CD4-positive, alpha-beta T cell (primary cell): ENCODE data around the gene GPR137. TPM values are rescaled to one million over a fixed set of nuclear protein-coding genes. Genes with fewer than 3 reads are reported as not detected.

ENCODE experiments used
- ATAC-seq: fragments of 200-7000 bp; cut with Tn5 transposase; one replicate; pipeline ENCODE4 v1.10.0; 2022; ENCODE audit warnings: mild to moderate bottlenecking; ENCODE audit not compliant: poor library complexity
- CTCF ChIA-PET: fragments of 350-600 bp; sonication (Branson Sonifier 250); formaldehyde crosslinking; loops from one replicate; lab custom pipeline; 2021; ENCODE audit warnings: antibody characterized with exemption, inconsistent platforms; lab: Charles Lee
- POLR2A ChIA-PET: fragments of 350-600 bp; sonication (Branson Sonifier 250); formaldehyde crosslinking; loops from one replicate; lab custom pipeline; 2021; ENCODE audit warnings: antibody characterized with exemption, inconsistent platforms; lab: Charles Lee
- DNase-seq, 14 experiments: peaks; one replicate each; pipeline ENCODE4 v3.0.0-alpha.2; 2013 to 2020; ENCODE audit warnings: mixed read lengths in 2 of 14
- H3K27ac ChIP-seq, 2 donors: one replicate each; pipeline versions ENCODE4 v1.5.1 to v1.7.0; 2013; ENCODE audit warnings: low read length in 2 of 2, low read depth in 1 of 2, mild to moderate bottlenecking in 1 of 2
- H3K27me3 ChIP-seq, 2 experiments: 1 replicate in 1 of 2; 2 replicates in 1 of 2; pipeline versions ENCODE4 v1.6.1 to v1.7.0; 2013; ENCODE audit warnings: low read length in 2 of 2, control low read depth in 1 of 2, mild to moderate bottlenecking in 1 of 2, moderate library complexity in 1 of 2; ENCODE audit not compliant: insufficient read depth in 2 of 2, control insufficient read depth in 1 of 2
- H3K36me3 ChIP-seq: one replicate; pipeline ENCODE4 v1.6.1; 2013; ENCODE audit warnings: low read length, control low read depth; ENCODE audit not compliant: insufficient read depth
- H3K4me1 ChIP-seq: one replicate; pipeline ENCODE4 v1.6.1; 2013; ENCODE audit warnings: low read length, control low read depth; ENCODE audit not compliant: insufficient read depth
- H3K4me3 ChIP-seq: one replicate; pipeline ENCODE4 v1.5.1; 2013; ENCODE audit warnings: mild to moderate bottlenecking, low read length, moderate library complexity
- H3K9me3 ChIP-seq, 2 experiments: 1 replicate in 1 of 2; 2 replicates in 1 of 2; pipeline versions ENCODE4 v1.6.1 to v1.7.0; 2013; ENCODE audit warnings: low read length in 2 of 2, mild to moderate bottlenecking in 2 of 2, control low read depth in 1 of 2, moderate library complexity in 1 of 2; ENCODE audit not compliant: control insufficient read depth in 1 of 2, insufficient read depth in 1 of 2
- H3K27ac Mint-ChIP-seq: one replicate; pipeline ENCODE4 v1.8.0; 2020; ENCODE audit warnings: mixed read lengths
- H3K27me3 Mint-ChIP-seq: one replicate; pipeline ENCODE4 v1.8.0; 2021; ENCODE audit warnings: mixed read lengths
- H3K36me3 Mint-ChIP-seq: one replicate; pipeline ENCODE4 v1.8.0; 2021; ENCODE audit warnings: low read depth, mixed read lengths
- H3K4me1 Mint-ChIP-seq: one replicate; pipeline ENCODE4 v1.8.0; 2021; ENCODE audit warnings: low read depth, mixed read lengths
- H3K4me3 Mint-ChIP-seq: one replicate; pipeline ENCODE4 v1.8.0; 2020; ENCODE audit warnings: mild to moderate bottlenecking, mixed read lengths
- H3K9me3 Mint-ChIP-seq: one replicate; pipeline ENCODE4 v1.8.0; 2020; ENCODE audit warnings: mixed read lengths
- intact Hi-C, 2 experiments: fragments of 100-400 bp; cut with DNase I in 1 of 2; cut with micrococcal nuclease in 1 of 2; formaldehyde crosslinking; loops; one replicate each; pipeline versions ENCODE4 v1.15.1 to v1.9.0; 2023 to 2025; cut with DNase I, micrococcal nuclease
- total RNA-seq, 174 experiments: library from RNA in 2 of 174; stranded (reverse) in 2 of 174; gene quantifications; one replicate each; pipeline ENCODE4 v1.2.3 and lab custom pipeline; 2021 to 2026
- TF ChIP-seq, protein P1 (sequence below): fragments of 200-600 bp; IDR thresholded peaks from one replicate; pipeline ENCODE4 v1.8.0; 2022; ENCODE audit warnings: antibody characterized with exemption, mild to moderate bottlenecking

The GPR137 gene
- total RNA-seq, 2 experiments from 2014 or later = 13.8 to 16.6 TPM

DNA sequence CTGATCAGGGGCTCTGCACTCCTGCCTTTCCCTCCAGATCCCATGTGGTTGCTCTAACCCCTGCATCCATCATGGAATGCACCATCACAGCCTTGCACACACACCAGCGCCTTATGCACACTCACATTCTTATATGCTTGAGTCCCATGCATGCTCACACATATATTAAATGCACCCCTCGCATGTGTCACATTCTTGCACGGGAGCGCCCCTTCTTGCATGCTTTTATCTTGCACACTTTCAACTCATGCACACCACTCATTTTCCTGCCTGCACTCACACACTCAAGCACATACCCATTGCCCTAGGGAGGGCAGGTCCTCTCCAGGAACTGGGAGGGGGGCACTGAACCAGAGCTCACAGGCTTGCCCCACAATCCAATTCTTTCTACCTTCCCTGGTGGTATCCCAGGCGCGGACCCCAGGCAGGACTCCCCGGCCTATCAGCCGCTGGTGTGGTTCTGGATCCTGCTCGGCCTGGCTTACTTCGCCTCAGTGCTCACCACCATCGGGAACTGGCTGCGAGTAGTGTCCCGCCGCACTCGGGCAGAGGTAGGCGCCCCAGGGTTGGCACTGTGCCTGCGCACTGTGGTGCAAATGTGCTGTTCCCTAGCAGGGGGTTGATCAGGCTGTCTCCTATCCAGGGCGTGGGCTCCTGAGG, 12.2 kb downstream of the GPR137 start:
- Histone ChIP-seq H3K9me3 (peaks cover 0 to 22% of the 10 kb centered on the region in 2 experiments), H3K4me1 (peaks cover 40% of the 10 kb centered on the region), H3K36me3 (no peaks in the 10 kb centered on the region), H3K27ac (no peak overlapping the region), H3K27me3 (peaks cover 81 to 89% of the 10 kb centered on the region in 2 experiments), H3K4me3 (no peak overlapping the region)
- CTCF ChIA-PET = interaction anchor here (1.3 kb wide), 1 partner anchor 93 kb away, joined by 5 read pairs; no protein-coding TSS in a partner anchor
- H3K27ac Mint-ChIP-seq = no peak overlapping the region
- DNase-seq (no peak), ATAC-seq (no peak)
- peaks cover 23% of the 10 kb centered on the region for H3K4me1 Mint-ChIP-seq
- intact Hi-C loops = no loop called here
- no peaks in the 10 kb centered on the region for H3K9me3 Mint-ChIP-seq
- TF ChIP-seq, protein P1, sequence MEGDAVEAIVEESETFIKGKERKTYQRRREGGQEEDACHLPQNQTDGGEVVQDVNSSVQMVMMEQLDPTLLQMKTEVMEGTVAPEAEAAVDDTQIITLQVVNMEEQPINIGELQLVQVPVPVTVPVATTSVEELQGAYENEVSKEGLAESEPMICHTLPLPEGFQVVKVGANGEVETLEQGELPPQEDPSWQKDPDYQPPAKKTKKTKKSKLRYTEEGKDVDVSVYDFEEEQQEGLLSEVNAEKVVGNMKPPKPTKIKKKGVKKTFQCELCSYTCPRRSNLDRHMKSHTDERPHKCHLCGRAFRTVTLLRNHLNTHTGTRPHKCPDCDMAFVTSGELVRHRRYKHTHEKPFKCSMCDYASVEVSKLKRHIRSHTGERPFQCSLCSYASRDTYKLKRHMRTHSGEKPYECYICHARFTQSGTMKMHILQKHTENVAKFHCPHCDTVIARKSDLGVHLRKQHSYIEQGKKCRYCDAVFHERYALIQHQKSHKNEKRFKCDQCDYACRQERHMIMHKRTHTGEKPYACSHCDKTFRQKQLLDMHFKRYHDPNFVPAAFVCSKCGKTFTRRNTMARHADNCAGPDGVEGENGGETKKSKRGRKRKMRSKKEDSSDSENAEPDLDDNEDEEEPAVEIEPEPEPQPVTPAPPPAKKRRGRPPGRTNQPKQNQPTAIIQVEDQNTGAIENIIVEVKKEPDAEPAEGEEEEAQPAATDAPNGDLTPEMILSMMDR = no peak
- H3K4me3 Mint-ChIP-seq = peak overlapping the region; percentile 0
- POLR2A ChIA-PET = interaction anchor here (1.6 kb wide), 1 partner anchor 90 kb away, joined by 3 read pairs; no protein-coding TSS in a partner anchor
- peaks cover 87% of the 10 kb centered on the region for H3K27me3 Mint-ChIP-seq
- H3K36me3 Mint-ChIP-seq = no peaks in the 10 kb centered on the region

DNA sequence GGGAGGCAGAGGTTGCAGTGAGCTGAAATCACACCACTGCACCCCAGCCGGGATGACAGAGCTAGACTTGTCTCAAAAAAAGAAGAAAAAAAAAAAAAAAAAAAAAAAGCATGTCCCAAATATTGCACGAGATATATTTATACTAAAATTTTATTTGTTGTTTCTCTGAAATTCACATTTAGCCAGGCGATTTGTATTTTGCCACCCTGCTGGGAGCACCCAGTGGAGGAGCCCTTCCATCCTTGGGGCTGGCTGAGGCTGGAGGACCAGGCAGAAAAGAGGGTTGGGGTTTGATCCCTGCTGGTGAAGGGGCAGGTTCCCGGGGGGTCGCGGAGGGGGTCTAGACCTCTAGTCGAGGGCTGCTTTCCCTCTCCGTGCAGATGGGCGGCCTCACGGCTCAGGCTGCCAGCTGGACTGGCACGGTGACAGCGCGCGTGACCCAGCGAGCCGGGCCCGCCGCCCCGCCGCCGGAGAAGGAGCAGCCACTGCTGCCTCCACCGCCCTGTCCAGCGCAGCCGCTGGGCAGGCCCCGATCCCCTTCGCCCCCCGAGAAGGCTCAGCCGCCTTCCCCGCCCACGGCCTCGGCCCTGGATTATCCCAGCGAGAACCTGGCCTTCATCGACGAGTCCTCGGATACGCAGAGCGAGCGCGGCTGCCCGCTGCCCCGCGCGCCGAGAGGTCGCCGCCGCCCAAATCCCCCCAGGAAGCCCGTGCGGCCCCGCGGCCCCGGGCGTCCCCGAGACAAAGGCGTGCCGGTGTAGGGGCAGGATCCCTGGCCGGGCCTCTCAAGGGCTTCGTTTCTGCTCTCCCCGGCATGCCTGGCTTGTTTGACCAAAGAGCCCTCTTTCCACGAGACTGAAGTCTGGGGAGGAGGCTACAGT, 13.6 kb downstream of the GPR137 start:
- H3K36me3 Mint-ChIP-seq = no peaks in the 10 kb centered on the region
- CTCF ChIA-PET = interaction anchor here (0.7 to 1.0 kb wide), 2 partner anchors 10 to 48 kb away, joined by 3 to 4 read pairs; no protein-coding TSS in a partner anchor
- Histone ChIP-seq H3K36me3 (no peaks in the 10 kb centered on the region), H3K9me3 (peaks cover 0 to 20% of the 10 kb centered on the region in 2 experiments), H3K27ac (no peak overlapping the region), H3K4me3 (no peak overlapping the region), H3K4me1 (peaks cover 46% of the 10 kb centered on the region), H3K27me3 (peaks cover 73 to 75% of the 10 kb centered on the region in 2 experiments)
- POLR2A ChIA-PET = interaction anchor here (0.8 to 1.6 kb wide), 2 partner anchors 19 to 92 kb away, joined by 3 read pairs; partner anchors contain the start of gene PRDX5
- H3K9me3 Mint-ChIP-seq = no peaks in the 10 kb centered on the region
- peak in 2 of 14 experiments; percentile 41 to 42 for DNase-seq
- peaks cover 27% of the 10 kb centered on the region for H3K4me1 Mint-ChIP-seq
- peaks cover 77% of the 10 kb centered on the region for H3K27me3 Mint-ChIP-seq
- intact Hi-C loops = no loop called here
- TF ChIP-seq, protein P1 = no peak
- no peak for ATAC-seq
- no peak overlapping the region for H3K27ac Mint-ChIP-seq
- H3K4me3 Mint-ChIP-seq = peak overlapping the region; percentile 55
